Mesendoderm (in vitro differentiated cells): ENCODE data around the gene DECR2.

Experiments used
- DNase-seq: peaks from one replicate; pipeline ENCODE4 v3.0.0; 2013
- H2AK5ac ChIP-seq: 2 replicates; pipeline ENCODE4 v1.6.1; 2013; ENCODE audit warnings: low read length, inconsistent platforms
- H2BK120ac ChIP-seq: 2 replicates; pipeline ENCODE4 v1.6.1; 2013; ENCODE audit warnings: low read depth, mild to moderate bottlenecking, low read length, moderate library complexity, mixed read lengths
- H2BK15ac ChIP-seq: replicated peaks from 2 replicates; pipeline ENCODE4 v1.6.1; 2013; ENCODE audit warnings: low read depth, mild to moderate bottlenecking, moderate library complexity
- H2BK5ac ChIP-seq: 2 replicates; pipeline ENCODE4 v1.6.1; 2013; ENCODE audit warnings: low read length, inconsistent platforms
- H3K18ac ChIP-seq: 2 replicates; pipeline ENCODE4 v1.6.1; 2013; ENCODE audit warnings: mild to moderate bottlenecking, low read length, mixed read lengths
- H3K23ac ChIP-seq: one replicate; pipeline ENCODE4 v1.6.1; 2013; ENCODE audit warnings: low read length
- H3K27ac ChIP-seq: 2 replicates; pipeline ENCODE4 v1.5.1; 2013; ENCODE audit warnings: low read depth, mild to moderate bottlenecking, inconsistent platforms, low read length, moderate library complexity
- H3K27me3 ChIP-seq: 2 replicates; pipeline ENCODE4 v1.6.1; 2013; ENCODE audit warnings: low read length, control low read depth, mild to moderate bottlenecking, inconsistent platforms; ENCODE audit not compliant: insufficient read depth, poor library complexity
- H3K36me3 ChIP-seq: 2 replicates; pipeline ENCODE4 v1.6.1; 2013; ENCODE audit warnings: low read length, inconsistent platforms; ENCODE audit not compliant: control insufficient read depth, insufficient read depth
- H3K4ac ChIP-seq: one replicate; pipeline ENCODE4 v1.6.1; 2013; ENCODE audit warnings: low read depth, mild to moderate bottlenecking, low read length, moderate library complexity
- H3K4me1 ChIP-seq: 2 replicates; pipeline ENCODE4 v1.6.1; 2013; ENCODE audit warnings: low read depth, low read length, inconsistent platforms; ENCODE audit not compliant: control insufficient read depth
- H3K4me2 ChIP-seq: 2 replicates; pipeline ENCODE4 v1.6.1; 2013; ENCODE audit warnings: low read length
- H3K4me3 ChIP-seq: 2 replicates; pipeline ENCODE4 v1.5.1; 2013; ENCODE audit warnings: mild to moderate bottlenecking, low read length
- H3K56ac ChIP-seq: one replicate; pipeline ENCODE4 v1.6.1; 2013; ENCODE audit warnings: low read length
- H3K79me1 ChIP-seq: 2 replicates; pipeline ENCODE4 v1.6.1; 2013; ENCODE audit warnings: low read length, inconsistent platforms
- H3K79me2 ChIP-seq: 2 replicates; pipeline ENCODE4 v1.6.1; 2013; ENCODE audit warnings: mild to moderate bottlenecking, low read length; ENCODE audit not compliant: control insufficient read depth, insufficient read depth
- H3K9ac ChIP-seq: 2 replicates; pipeline ENCODE4 v1.6.1; 2013; ENCODE audit warnings: low read length, inconsistent platforms
- H4K5ac ChIP-seq: one replicate; pipeline ENCODE4 v1.6.1; 2013; ENCODE audit warnings: low read length
- H4K8ac ChIP-seq: one replicate; pipeline ENCODE4 v1.6.1; 2013; ENCODE audit warnings: low read depth, mild to moderate bottlenecking, control low read depth, low read length, moderate library complexity
- WGBS: extraction: QIAGEN DNeasy Blood & Tissue Kit; methylation state at CpG from one replicate; pipeline ENCODE4 v1.1.7; 2013; ENCODE audit warnings: low lambda C conversion rate, missing lambda C conversion rate; ENCODE audit not compliant: insufficient coverage; ENCODE audit errors: extremely low coverage; 5-methylcytosine and 5-hydroxymethylcytosine counted together

Gene DECR2

GRCh38 chr16:424623-425081 lies 23.0 kb downstream of the DECR2 start:
- peaks cover 17% of the 10 kb centered on the region for H3K79me2 ChIP-seq
- WGBS, result no CpG with 5 or more reads among the region's 31 CpGs
- peak overlapping the region; percentile 78 for H3K9ac ChIP-seq
- no peaks in the 10 kb centered on the region for H3K4me1 ChIP-seq
- H3K4me3 ChIP-seq, result no peak overlapping the region
- no peak overlapping the region for H2AK5ac ChIP-seq
- no peak overlapping the region for H3K27ac ChIP-seq
- peaks cover 11% of the 10 kb centered on the region for H3K79me1 ChIP-seq
- DNase-seq, result no peak
- H3K4ac ChIP-seq, result no peak overlapping the region
- H2BK5ac ChIP-seq, result no peak overlapping the region
- H3K27me3 ChIP-seq, result peaks cover 7% of the 10 kb centered on the region
- H4K5ac ChIP-seq, result no peak overlapping the region
- no peaks in the 10 kb centered on the region for H3K36me3 ChIP-seq
- H3K56ac ChIP-seq, result peak overlapping the region; percentile 88
- H3K4me2 ChIP-seq, result peak overlapping the region; percentile 96
- H2BK15ac ChIP-seq, result no peak overlapping the region
- H3K18ac ChIP-seq, result no peak overlapping the region
- H3K23ac ChIP-seq, result no peak overlapping the region
- no peak overlapping the region for H4K8ac ChIP-seq
- H2BK120ac ChIP-seq, result no peak overlapping the region

DNA sequence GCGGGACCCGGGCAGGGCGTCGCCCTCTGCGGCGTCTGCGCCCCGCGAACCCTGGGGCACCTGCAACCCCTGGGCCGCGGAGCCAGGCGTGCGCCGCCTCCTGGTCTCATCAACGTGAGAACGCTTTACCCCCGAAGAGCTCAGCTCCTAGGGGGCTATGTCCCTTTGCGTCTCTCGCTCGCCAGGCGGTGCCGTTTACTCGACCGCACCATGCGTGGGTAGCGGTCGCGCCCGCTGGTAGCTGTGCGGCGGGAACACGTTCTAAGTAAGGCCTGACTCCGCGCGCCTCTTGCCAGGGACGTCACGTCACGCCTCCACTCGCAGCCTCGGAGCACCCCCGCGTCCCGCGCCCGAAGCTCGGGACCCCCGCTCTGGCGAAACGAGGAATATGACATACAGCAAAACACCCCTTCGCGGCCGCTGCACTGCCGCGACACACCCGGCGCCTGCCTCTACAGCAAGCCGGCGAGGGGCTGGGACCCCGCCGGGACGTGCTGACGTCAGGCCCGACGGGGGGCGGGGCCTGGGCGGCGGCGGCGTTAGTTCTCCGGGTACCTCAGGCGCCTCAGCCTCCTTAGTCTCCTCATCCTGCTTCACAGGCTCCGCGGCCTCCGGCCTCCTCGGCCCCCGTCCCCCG lies 23.5 kb downstream of the DECR2 start, which contains the start of gene RAB11FIP3:
Gene RAB11FIP3 (plus strand): TSS at position 568 of the 637 bp plus-strand sequence. CDS start 358 bp downstream, outside the sequence.
- Histone ChIP-seq H3K4me2 (peak within 1 kb of the TSS; percentile 96), H2AK5ac (no peak within 1 kb of the TSS), H4K5ac (no peak within 1 kb of the TSS), H3K18ac (peak within 1 kb of the TSS; percentile 92), H3K27me3 (peaks cover 7% of the 10 kb centered on the region), H2BK120ac (no peak within 1 kb of the TSS), H3K9ac (peak within 1 kb of the TSS; percentile 78), H2BK15ac (no peak within 1 kb of the TSS), H3K79me2 (peaks cover 20% of the 10 kb centered on the region), H4K8ac (no peak within 1 kb of the TSS), H3K4me1 (no peaks in the 10 kb centered on the region), H3K79me1 (peaks cover 11% of the 10 kb centered on the region), H3K4me3 (peak within 1 kb of the TSS; percentile 45), H3K4ac (peak within 1 kb of the TSS; percentile 75), H3K27ac (no peak within 1 kb of the TSS), H2BK5ac (no peak within 1 kb of the TSS), H3K23ac (peak within 1 kb of the TSS; percentile 80), H3K36me3 (no peaks in the 10 kb centered on the region), H3K56ac (peak within 1 kb of the TSS; percentile 88)
- no CpG with 5 or more reads among the region's 77 CpGs for WGBS
- peak; percentile 85 for DNase-seq

DNA sequence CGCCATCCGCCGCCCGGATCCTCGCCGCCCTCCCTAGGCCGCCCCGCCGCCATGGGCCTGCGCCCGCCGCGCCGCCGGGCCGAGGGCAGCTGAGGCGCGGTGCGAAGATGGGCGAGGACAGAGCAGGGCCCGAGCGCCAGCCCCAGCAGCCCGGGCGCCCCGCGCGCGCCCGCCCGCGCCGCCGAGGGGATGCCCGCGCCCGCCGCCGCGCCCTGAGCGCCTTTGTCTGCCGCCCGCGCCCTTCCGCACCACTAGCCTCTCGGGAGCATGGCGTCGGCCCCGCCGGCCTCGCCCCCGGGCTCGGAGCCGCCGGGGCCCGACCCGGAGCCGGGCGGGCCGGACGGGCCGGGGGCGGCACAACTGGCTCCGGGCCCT lies 24.0 kb downstream of the DECR2 start:
- peak overlapping the region; percentile 84 for H3K56ac ChIP-seq
- no peak overlapping the region for H3K27ac ChIP-seq
- H2BK15ac ChIP-seq, result no peak overlapping the region
- peaks cover 14% of the 10 kb centered on the region for H3K79me1 ChIP-seq
- no CpG with 5 or more reads among the region's 63 CpGs for WGBS
- no peak overlapping the region for H3K23ac ChIP-seq
- H2BK120ac ChIP-seq, result no peak overlapping the region
- peak overlapping the region; percentile 75 for H3K4ac ChIP-seq
- peak overlapping the region; percentile 92 for H3K18ac ChIP-seq
- no peak overlapping the region for H4K5ac ChIP-seq
- H2BK5ac ChIP-seq, result no peak overlapping the region
- no peak for DNase-seq
- peaks cover 7% of the 10 kb centered on the region for H3K27me3 ChIP-seq
- H3K4me2 ChIP-seq, result peak overlapping the region; percentile 73
- H3K4me1 ChIP-seq, result no peaks in the 10 kb centered on the region
- no peak overlapping the region for H2AK5ac ChIP-seq
- peak overlapping the region; percentile 65 for H3K9ac ChIP-seq
- H3K4me3 ChIP-seq, result peak overlapping the region; percentile 45
- no peaks in the 10 kb centered on the region for H3K36me3 ChIP-seq
- peaks cover 22% of the 10 kb centered on the region for H3K79me2 ChIP-seq
- no peak overlapping the region for H4K8ac ChIP-seq

GRCh38 chr16:426115-426905 lies 24.6 kb downstream of the DECR2 start:
- peak overlapping the region; percentile 45 for H3K4me3 ChIP-seq
- H3K27ac ChIP-seq, result no peak overlapping the region
- no peak overlapping the region for H2AK5ac ChIP-seq
- no peak overlapping the region for H2BK15ac ChIP-seq
- H3K18ac ChIP-seq, result peak overlapping the region; percentile 92
- peaks cover 7% of the 10 kb centered on the region for H3K27me3 ChIP-seq
- no peak overlapping the region for H2BK120ac ChIP-seq
- H3K23ac ChIP-seq, result peak overlapping the region; percentile 80
- H3K79me1 ChIP-seq, result peaks cover 16% of the 10 kb centered on the region
- WGBS, result no CpG with 5 or more reads among the region's 97 CpGs
- no peak overlapping the region for H4K8ac ChIP-seq
- H4K5ac ChIP-seq, result no peak overlapping the region
- peak; percentile 32 for DNase-seq
- peak overlapping the region; percentile 65 for H3K9ac ChIP-seq
- H3K56ac ChIP-seq, result peak overlapping the region; percentile 84
- peak overlapping the region; percentile 75 for H3K4ac ChIP-seq
- peaks cover 25% of the 10 kb centered on the region for H3K79me2 ChIP-seq
- H2BK5ac ChIP-seq, result no peak overlapping the region
- H3K4me2 ChIP-seq, result peak overlapping the region; percentile 73
- no peaks in the 10 kb centered on the region for H3K4me1 ChIP-seq
- H3K36me3 ChIP-seq, result no peaks in the 10 kb centered on the region

DNA sequence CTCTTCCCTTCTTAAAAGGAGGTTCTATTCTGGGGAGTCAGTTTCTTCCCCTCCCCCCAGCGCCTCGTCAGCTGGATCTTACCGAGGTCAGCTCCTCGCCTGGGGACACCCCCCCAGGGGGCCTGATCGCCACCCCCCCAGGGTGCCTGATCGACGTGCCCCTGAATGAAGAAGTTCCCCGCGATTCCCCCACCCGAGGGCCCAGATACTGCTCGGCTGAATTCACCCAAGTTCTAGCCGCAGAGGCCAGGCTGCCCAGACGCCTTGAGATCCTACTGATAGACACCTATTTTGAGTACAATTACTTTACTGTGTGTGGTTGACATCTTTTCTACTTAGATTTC lies 25.2 kb downstream of the DECR2 start:
- no peak overlapping the region for H3K23ac ChIP-seq
- peak overlapping the region; percentile 73 for H3K4me2 ChIP-seq
- no peak overlapping the region for H3K27ac ChIP-seq
- H3K56ac ChIP-seq, result peak overlapping the region; percentile 84
- peaks cover 25% of the 10 kb centered on the region for H3K79me2 ChIP-seq
- no peak overlapping the region for H3K4ac ChIP-seq
- no peak overlapping the region for H3K18ac ChIP-seq
- H3K27me3 ChIP-seq, result peaks cover 7% of the 10 kb centered on the region
- H4K8ac ChIP-seq, result no peak overlapping the region
- no peak for DNase-seq
- no peak overlapping the region for H2BK120ac ChIP-seq
- H3K4me3 ChIP-seq, result peak overlapping the region; percentile 45
- no peak overlapping the region for H2BK5ac ChIP-seq
- H3K9ac ChIP-seq, result peak overlapping the region; percentile 65
- no peaks in the 10 kb centered on the region for H3K4me1 ChIP-seq
- no peak overlapping the region for H2BK15ac ChIP-seq
- H4K5ac ChIP-seq, result no peak overlapping the region
- peaks cover 16% of the 10 kb centered on the region for H3K79me1 ChIP-seq
- WGBS, result no CpG with 5 or more reads among the region's 13 CpGs
- H2AK5ac ChIP-seq, result no peak overlapping the region
- no peaks in the 10 kb centered on the region for H3K36me3 ChIP-seq
